GM18499 (cell line): ENCODE results near the gene BCL6.

Experiments
- ATAC-seq: cut with Tn5 transposase; IDR thresholded peaks from one replicate; pipeline ENCODE4 v1.9.1; 2021; ENCODE audit warnings: moderate number of reproducible peaks; ENCODE audit not compliant: insufficient read depth, unreplicated experiment

Gene BCL6

DNA sequence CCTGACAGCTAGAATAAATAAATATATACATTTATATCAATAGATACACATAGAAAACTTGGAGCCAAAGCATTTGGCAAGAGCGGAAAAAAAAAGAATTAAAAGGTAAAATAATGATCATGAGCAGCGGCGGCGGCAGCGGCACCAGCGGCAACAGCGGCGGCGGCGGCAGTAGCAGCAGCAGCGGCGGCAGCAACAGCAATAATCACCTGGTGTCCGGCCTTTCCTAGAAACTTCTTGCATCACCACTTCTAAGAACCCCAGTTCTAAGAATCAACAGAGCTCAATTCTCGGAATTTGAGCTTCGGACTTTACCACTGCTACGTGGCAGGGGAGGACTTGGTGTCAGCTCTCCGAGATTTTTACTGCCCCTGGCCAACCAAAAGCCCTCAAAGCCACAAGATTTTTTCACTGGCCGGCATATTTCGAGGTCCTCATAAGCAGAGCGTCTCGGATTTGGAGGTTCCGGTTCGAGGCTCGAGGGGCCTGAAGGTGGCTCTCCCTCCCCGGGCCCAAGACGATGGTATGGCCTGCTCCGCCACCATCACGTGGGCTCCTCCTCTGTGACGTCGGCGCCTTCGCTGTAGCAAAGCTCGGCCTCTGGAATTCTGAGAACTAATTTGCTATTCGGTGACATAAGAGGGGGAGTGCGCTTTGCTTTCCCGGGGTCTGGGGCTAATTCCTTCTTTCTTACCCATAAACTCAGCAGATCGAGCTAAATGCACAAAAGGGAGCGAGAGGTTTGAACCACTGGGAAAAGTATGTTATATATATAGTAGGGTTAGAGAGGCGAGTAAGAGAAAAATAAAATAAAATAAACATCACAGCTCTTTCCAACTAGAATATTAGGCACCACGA lies at the start of gene BCL6:
BCL6 (minus strand) TSS at position 268 of the 858 bp plus-strand sequence. CDS start 11,775 bp downstream, outside the sequence.
- peak; percentile 62 for ATAC-seq

DNA sequence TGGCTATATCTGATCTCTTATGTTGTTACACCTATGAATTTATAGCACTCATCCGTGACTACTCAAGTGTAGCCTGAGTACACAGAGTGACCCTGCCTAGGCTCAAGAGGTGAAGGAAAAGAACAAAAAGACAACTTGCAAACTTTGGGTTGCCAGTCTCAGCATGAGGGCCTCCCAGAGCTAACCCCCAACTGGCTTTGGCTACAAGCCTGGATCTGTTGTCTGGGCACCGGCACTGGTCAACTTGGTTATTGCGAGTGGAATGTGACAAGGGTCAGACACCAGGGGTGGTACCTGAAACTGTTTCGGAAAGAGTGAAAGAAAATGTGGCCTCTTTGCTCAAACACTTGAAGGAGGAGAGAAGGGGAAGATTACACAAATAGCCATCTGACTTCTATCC lies 49.5 kb upstream of the BCL6 start:
- ATAC-seq = no peak

DNA sequence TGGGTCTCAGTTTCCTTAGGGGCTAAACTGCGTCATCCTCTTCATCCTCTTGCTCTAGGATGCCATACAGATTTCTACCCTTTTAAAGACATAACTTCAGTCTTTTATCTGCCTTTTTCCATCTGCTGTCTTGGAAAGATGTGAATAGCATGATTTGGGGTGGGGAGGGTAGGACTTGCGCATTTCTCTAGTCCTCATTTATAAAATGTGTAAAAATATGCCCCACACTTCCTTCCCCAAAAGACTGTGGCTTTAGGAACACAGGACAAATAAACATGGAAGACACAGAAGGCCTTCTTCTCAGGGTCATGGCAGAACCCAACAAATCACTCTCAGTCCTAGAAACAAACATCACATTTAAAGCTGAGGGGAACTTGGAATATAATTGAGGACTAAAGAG lies 48.4 kb upstream of the BCL6 start:
- no peak for ATAC-seq

DNA sequence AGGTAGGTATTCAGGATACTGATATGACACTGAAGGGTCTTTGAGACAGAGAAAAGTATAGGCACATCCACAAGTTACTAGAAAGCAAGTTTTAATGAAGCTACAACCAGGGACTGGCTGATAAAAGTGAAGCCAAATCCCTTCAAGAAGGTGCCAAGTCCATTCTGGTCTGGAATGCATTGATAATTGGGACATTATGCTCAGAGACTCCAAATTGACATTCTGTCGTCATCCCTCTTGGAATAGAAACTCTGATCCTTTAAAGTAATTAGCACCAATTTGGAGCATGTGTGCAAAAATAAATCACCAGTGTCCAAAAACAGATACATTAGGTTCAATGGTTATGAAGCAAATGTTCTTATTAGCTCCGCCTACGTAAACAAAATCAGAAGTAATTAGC lies 47.3 kb upstream of the BCL6 start:
- no peak for ATAC-seq

DNA sequence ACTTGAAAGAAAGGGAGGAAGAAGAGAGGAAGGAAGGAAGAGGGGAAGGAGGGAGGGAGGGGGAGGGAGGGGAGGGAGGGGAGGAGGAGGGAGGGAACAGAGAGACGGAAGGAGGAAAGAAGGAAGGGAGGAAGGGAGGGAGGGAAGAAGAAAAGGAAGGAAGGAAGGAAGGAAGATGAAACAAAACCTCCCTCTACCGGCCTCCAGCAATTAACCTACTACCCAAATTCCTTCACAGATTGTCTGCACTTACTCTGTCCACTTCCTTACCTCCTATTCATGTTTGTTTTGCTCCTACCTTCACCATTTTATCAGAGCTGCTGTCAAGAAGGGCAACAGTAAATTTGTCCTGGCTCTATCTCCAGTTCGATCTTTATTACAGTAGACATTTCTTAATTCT lies 44.6 kb upstream of the BCL6 start:
- ATAC-seq = no peak

DNA sequence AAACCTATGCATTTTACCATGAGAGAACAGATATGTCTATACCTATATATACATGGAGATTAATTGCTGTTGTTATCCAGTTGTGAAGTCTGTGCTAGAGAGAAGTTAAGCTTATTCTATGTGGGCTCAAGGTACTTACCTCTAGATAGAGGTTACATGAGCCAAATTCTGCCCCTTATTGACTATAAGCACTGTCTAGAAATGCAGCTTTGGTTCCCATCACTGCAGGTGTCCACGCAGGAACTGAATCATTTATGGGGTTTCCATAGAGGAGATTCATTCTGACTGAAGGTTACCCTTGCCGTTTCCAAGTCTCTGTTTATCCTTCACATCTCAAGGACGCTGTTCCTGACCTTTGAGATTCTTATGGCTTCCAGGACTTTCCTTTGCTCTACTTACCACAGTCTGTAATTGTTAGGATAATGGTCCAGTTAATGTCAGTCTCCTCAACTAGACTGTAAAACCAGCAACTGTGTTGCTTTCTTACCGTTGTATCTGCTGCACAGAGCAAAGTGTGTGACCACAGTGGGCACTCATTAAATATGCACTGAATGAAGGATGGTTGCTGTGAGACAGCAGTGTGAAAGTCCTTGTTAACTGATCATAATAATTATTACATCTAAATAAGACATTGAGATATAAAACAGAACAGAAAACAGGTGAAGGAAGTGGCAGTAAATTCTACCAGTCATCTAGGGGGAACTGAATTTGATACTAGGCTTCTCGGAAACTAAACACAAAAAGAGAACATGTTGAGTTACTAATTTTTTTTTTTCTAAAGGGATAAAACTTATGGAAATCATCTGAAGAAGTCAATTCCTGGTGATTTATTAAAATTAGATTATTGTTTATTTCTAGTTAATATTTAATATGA lies 44.0 kb upstream of the BCL6 start:
- no peak for ATAC-seq

DNA sequence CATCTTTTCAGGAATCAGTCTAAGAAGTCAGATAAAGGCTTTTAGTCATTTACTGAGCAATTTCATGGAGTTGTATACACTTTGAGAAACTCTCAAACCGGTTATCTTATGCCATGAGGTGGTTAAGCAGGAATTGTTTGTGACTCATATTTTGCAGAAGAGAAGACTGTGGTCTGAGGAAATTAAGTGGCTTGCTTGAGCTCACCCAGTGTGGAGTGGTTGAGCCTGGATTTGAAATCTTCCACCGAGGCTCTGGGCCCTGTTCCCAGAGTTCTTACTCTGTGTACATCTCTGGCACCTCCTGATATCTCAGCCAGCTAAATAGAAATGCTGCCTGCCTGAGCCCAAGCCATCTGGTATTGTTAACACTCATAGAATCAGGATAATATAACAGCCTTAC lies 37.8 kb upstream of the BCL6 start:
- no peak for ATAC-seq

DNA sequence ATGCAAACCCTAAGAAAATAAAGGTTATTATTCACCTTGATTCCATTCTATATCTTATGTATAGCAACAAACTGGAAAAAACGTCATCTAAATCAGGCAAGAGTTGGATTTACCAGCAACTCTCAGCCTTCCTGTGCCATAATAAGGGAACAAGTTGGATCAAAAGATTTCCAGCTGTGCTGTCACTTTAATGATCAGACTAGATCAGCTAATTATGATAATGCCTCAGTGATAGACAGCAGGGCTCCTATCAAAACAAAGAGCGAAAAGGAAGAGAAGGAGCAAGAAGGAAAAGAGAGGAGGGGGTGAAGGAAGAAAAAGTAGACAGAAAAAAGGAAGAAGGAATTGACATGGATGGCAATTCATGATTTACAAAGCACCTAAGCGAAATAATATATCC lies 36.7 kb upstream of the BCL6 start:
- ATAC-seq = no peak

DNA sequence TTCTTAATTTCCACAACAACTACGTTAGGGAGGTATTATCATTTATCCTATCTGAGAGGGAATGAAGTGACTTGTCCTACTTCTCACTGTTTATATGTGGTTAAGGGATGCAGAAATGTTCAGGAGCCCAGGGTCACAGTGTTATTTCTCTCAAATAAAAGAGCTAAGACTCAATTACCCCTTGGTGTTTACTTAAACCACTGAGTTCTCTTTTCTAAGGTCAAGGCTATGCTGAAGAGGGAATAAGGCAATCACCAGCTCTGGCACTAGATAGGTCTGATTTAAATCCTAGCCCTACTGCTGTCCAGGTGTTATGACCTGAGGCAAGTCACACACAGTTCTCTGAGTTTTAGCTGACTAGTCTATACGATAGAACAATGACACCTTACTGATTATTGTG lies 35.7 kb upstream of the BCL6 start:
- no peak for ATAC-seq

DNA sequence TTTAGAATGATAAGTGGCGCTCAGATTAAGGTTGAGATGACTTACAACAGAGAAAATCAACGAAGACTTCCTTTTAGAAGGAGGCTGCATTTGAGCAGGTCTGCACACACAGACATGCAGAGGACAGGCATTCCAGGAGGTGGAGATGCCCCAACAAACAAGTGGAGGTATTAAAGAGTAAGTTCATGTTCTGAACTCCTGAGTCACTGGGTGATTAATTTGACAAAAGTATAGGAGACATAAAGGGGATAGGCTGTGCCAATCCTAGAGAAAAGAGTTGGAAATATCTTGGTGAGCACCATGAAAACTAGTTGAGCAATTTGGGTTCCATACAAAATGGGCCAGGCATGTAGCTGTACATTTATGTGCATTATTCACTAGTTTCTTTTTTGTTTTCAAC lies 33.5 kb upstream of the BCL6 start:
- no peak for ATAC-seq

DNA sequence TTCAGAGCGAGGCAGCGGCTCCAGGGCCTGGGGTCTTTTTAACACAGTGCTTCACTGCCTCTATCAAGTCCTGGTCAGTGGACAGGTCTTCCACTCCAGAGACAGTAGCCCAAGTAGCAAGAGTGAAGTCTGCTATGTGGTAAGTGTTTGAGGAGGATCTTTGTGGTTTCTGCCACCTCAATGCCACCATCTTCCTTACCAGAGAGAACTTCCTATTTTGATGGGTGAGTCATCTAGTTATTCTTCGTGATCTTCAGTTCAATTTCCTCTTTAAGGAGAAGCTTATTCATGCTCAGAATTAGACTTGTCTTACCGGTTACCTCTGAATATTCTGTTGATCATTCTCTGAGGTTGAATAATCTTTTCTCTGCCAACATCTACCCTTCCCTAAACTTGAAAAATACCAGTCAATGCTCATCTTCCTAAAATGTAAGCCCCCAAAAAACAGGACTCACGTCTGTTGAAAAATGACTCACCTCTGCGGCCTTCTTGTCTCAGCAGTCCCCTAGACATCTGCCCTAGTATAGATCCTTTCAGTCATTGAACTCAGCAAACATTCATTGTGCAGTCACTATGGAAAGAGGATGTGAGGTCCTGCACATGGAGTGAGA lies 32.2 kb upstream of the BCL6 start:
- no peak for ATAC-seq

DNA sequence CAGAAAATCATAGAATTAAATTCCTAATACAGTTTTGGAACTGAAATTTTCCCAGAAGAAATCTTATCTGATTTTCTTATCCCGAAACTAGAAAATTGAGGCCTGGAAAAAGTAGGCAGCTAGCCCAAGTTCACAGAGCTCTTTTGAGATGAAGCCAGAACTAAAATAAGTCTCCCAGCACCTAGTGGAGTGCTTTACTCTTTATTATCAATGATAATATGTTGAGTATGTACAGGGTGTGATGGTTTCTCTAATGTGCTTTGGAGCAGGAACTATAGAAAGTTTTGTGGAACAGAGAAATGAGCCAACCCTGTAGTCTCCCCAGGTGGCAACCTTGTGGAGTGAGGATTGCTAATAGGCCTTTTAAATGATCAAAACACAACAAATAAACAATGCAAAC lies 30.3 kb upstream of the BCL6 start:
- no peak for ATAC-seq

DNA sequence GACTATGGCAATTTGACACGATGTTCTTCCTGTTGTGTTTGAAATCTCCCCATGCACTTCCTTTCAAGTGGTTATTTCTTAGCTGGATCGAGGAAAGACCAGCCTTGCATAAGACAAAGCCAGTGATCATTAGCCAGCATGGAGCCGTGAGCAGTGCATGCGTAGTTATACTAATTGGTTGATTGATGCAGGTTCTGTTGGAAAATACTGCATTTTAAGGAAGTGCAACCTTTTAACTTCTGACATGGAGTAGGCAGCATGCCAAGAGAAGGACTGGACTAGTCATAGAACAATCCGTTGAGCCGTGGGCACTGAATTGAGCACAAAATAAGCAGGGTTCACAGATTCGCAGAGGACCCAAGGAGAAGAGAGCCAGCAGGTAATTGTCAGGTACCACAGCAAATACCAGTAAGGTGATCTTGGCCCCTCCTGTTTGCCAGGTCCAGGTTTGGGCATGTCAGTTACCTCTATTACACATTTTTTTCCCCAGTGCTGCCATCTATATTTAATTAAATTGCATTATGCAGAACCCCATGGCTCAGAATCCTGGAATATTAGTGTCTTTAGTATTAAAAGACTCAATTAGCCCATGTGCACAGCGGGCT lies 29.0 kb upstream of the BCL6 start:
- no peak for ATAC-seq

DNA sequence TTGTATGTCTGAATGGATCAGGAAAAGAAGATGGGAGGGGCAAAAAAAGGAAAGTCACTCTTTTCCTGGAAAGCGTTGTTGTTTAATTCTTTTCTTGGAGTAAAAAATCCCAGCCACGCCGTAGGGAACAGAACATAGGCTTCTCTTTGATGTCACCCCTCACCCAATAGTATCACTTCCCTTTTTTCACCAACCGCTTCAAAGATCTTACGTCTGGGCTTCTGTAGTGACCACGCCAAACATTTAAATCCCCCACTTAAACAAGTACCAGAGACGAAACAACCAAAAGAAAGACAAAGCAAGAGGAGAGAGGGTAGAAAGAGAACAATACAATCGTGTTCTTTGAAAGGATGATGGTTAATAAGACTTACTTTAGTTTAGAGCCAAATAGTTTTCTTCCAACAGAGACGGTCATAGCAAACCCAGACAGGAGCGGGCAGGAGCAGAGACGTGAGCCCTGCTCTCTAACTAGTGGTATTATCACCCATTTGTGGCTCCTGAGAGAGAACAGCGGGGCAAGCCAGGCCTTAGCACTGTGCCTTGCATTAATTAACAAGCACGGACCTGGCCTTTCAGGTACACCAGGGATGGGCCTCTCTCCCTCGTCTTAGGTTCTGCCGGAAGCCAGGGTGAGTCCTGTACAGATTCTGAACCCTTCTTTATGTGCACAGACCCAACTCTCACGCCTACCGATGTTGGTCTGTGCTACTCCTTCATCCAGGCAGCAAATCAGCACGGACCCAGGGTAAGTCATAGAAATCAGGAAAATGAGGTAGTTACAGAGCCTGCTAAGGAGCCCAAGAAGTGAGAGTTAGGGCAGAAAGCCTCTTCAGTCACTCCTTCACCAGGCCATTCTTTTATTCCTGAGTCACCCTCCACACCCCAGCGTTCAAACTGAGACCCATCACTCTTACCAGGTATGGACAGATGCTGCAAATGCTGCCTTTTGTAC lies 28.2 kb upstream of the BCL6 start:
- peak; percentile 54 for ATAC-seq

DNA sequence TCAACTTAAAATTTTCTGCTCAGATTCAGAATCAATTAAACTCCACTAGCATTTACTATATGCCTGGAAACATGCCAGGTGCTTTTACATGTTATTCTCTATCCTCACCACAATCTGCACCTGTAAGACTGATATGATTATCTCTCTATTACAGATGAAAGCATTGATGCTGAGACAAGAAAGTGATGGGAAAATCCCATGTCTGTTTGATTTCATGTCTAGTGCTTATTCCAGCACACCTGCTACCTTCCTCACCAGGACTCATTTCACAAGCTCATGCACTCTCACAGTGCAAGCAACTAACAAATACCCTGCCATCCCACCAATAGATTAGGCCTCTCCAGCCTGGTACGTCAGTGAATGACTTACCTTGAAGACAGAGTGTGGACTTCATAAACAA lies 25.0 kb upstream of the BCL6 start:
- ATAC-seq = peak; percentile 65

DNA sequence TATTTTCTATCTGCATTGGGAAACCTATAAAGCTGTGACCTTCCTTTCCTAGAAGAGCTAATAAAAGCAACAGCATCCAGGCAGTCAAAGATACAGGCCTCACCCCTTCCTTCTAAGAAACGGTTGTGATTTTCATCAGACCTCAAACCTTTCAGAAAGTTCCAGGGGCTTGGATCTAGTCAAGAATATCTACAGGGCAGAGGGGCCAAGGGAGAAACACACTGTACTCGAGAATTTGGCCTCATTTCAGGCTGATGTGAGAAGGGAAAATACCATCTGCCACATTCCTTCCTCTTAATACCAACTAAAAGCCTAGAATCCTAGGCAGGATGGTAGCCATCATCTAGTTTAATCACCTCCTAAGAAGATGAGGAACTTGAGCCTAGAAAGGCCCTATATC lies 24.5 kb upstream of the BCL6 start:
- ATAC-seq = no peak

DNA sequence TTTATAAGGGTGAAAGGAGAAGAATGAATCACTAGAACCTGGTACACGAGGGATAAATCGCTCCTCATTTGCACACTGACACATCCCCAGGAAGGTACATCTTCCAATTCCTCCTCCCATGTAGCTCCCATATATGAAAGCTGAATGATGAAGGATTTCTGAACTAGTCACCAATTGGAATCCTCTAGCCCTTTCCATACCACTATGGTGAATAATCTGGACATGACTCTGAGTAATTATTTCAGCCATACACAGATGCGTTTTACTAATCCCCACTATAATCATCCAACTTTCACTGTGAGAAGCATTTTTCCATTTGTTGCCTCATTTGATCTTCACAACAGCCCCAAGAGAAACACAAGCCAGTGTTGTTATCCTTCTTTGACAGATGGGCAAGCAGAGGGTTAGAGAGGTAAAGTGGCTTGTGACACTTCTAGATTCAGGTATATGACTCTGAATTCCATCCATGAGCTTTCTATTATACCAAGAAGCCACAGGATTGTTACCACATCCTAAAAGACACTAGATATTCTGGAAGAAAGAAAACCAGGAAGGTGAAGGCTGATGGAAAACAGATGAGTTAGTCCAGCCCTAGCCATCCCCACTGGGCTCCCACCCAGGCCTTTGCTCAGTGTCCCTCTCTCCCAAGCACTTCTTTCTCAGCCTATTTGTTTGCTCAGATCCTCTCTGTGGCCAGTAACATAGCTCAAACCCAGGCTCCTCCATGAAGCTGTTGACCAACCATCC lies 22.2 kb upstream of the BCL6 start:
- no peak for ATAC-seq

DNA sequence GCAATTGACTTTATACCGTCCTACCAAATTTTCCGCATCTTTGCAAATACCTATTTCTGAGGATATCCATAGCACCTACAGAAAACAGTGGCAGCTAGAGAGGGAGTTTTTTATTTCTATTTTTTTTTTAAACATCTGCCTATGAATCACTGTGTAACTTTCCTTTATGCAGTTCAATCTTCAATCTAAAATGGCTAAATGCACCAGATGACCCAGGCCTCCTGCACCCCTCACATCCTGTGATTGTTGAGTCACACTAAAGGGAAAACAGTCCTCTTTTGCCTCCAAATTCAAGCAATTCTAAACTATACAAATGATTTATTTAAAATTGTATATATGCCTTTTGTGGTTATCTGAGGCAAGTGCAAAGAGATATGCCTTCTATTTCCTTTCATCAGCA lies 20.1 kb upstream of the BCL6 start:
- no peak for ATAC-seq
